ENCODE data around the gene RASA3. TPM values are rescaled to one million over a fixed set of nuclear protein-coding genes. Genes with fewer than 3 reads are reported as not detected.

RASA3 gene
- total and polyA plus RNA-seq, 10 of the 15 experiments (the other 5 are each of a cell fraction or from before 2014, with no cell fraction given), result 0.79 to 33.9 (median 17.6) TPM

- Histone ChIP-seq H3K4me3 (peak overlapping the region; percentile 89), H3K27me3 (replicated peaks in 1 of 2; ENCODE audit: control insufficient read depth in 2 of 2, insufficient read depth in 2 of 2, low read length in 1 of 2) (no peaks in the 10 kb centered on the region), H3K27ac (ENCODE audit: control insufficient read depth, insufficient read depth) (peak overlapping the region; percentile 84), H3K9ac (ENCODE audit: control insufficient read depth, insufficient read depth, low read length) (peak overlapping the region; percentile 73), H3K9me3 (replicated peaks; ENCODE audit: control insufficient read depth, insufficient read depth, low read length) (no peaks in the 10 kb centered on the region; the same call in 2 of the 3 replicates), H3K36me3 (ENCODE audit: control insufficient read depth in 2 of 2, insufficient read depth in 2 of 2, low read length in 1 of 2) (no peaks in the 10 kb centered on the region; a peak in 1 of 4 replicates), H3K79me2 (ENCODE audit: control insufficient read depth, insufficient read depth, low read length) (peaks cover 60% of the 10 kb centered on the region), H4K20me1 (ENCODE audit: control insufficient read depth, insufficient read depth) (no peaks in the 10 kb centered on the region), H3K4me2 (ENCODE audit: control insufficient read depth, insufficient read depth) (peak overlapping the region; percentile 95), H2AFZ (ENCODE audit: control insufficient read depth, low read depth, low read length) (peak overlapping the region; percentile 57), H3K4me1 (ENCODE audit: control insufficient read depth, insufficient read depth, low read length) (peaks cover 43% of the 10 kb centered on the region)
- ChIA-PET RAD21 (ENCODE audit: unreplicated experiment) (interaction anchor here (1.0 to 2.1 kb wide), 4 partner anchors 19 to 63 kb away, joined by 3 to 9 read pairs (median 6); no protein-coding TSS in a partner anchor), CTCF (interaction anchor here (0.6 to 1.6 kb wide), 5 partner anchors 10 to 308 kb away, joined by 3 to 5 read pairs (median 4); no protein-coding TSS in a partner anchor), SMC1A (ENCODE audit: uncharacterized antibody, unreplicated experiment) (interaction anchor here (0.6 to 1.8 kb wide), 5 partner anchors 61 to 102 kb away, joined by 3 to 9 read pairs (median 4); no protein-coding TSS in a partner anchor), POLR2A (interaction anchor here (0.6 to 1.8 kb wide), 5 partner anchors 10 to 1326 kb away, joined by 3 to 7 read pairs (median 4); no protein-coding TSS in a partner anchor)
- intact Hi-C loops (cut with micrococcal nuclease; ENCODE audit: unreplicated experiment) (loop anchor here (1.0 to 5.0 kb wide), 2 partner anchors 62 to 82 kb away; no protein-coding TSS in a partner anchor), in situ Hi-C loops (cut with MboI) (loop anchor here (5.0 kb wide), 1 partner anchor 62 kb away; no protein-coding TSS in a partner anchor)
- no TSS peak for BruUV-seq (replicated peaks)
- DNase-seq (ENCODE audit: low read depth, low spot score), result peak; percentile 81
- 2% methylated on average over 37 of the region's 37 CpGs for WGBS (ENCODE audit: insufficient coverage, insufficient replicate concordance, low lambda C conversion rate, missing lambda C conversion rate)
- ATAC-seq, result peak; percentile 72
- peak; percentile 100 for FAIRE-seq
- TF ChIP-seq, protein P1, sequence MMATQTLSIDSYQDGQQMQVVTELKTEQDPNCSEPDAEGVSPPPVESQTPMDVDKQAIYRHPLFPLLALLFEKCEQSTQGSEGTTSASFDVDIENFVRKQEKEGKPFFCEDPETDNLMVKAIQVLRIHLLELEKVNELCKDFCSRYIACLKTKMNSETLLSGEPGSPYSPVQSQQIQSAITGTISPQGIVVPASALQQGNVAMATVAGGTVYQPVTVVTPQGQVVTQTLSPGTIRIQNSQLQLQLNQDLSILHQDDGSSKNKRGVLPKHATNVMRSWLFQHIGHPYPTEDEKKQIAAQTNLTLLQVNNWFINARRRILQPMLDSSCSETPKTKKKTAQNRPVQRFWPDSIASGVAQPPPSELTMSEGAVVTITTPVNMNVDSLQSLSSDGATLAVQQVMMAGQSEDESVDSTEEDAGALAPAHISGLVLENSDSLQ (IDR thresholded peaks at IDR 0.05), result no peak
- peak; percentile 70 for TF ChIP-seq ATF7 (IDR thresholded peaks at IDR 0.05; ENCODE audit: low read depth)
- TF ChIP-seq PAX5 (IDR thresholded peaks at IDR 0.05; ENCODE audit: borderline replicate concordance, low read depth, low read length), result peak; percentile 88
- TF ChIP-seq SMAD5 (IDR thresholded peaks at IDR 0.05; ENCODE audit: low read depth), result no peak
- peak; percentile 61 for TF ChIP-seq RUNX3 (IDR thresholded peaks at IDR 0.05; ENCODE audit: low read length)
- TF ChIP-seq RAD21 (IDR thresholded peaks at IDR 0.05; ENCODE audit: insufficient read depth, low read depth, low read length), result no peak
- TF ChIP-seq, protein P2, sequence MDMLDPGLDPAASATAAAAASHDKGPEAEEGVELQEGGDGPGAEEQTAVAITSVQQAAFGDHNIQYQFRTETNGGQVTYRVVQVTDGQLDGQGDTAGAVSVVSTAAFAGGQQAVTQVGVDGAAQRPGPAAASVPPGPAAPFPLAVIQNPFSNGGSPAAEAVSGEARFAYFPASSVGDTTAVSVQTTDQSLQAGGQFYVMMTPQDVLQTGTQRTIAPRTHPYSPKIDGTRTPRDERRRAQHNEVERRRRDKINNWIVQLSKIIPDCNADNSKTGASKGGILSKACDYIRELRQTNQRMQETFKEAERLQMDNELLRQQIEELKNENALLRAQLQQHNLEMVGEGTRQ (IDR thresholded peaks at IDR 0.05; ENCODE audit: borderline replicate concordance, low read depth, low read length), result no peak
- peak; percentile 86; the same call in 1 of the 2 replicates for TF ChIP-seq SIN3A (IDR thresholded peaks at IDR 0.05; ENCODE audit: low read depth, low read length)
- peak; percentile 50; the same call in 1 of the 2 replicates for TF ChIP-seq BACH1 (IDR thresholded peaks at IDR 0.05; ENCODE audit: borderline replicate concordance)
- no peak for TF ChIP-seq CBX5 (IDR thresholded peaks at IDR 0.05; ENCODE audit: low read depth)
- peak; percentile 90 for TF ChIP-seq IKZF1 (conservative IDR thresholded peaks at IDR 0.05)
- TF ChIP-seq CREM (IDR thresholded peaks at IDR 0.05; ENCODE audit: low read depth), result peak; percentile 73; the same call in 1 of the 2 replicates
- TF ChIP-seq KLF5 (IDR thresholded peaks at IDR 0.05; ENCODE audit: partially characterized antibody), result no peak
- no peak for TF ChIP-seq ZNF384 (IDR thresholded peaks at IDR 0.05; ENCODE audit: borderline replicate concordance, low read depth, low read length)
- peak; percentile 72 for TF ChIP-seq SPI1 (IDR thresholded peaks at IDR 0.05; ENCODE audit: borderline replicate concordance, insufficient read depth, low read depth, low read length)
- peak; percentile 83 for TF ChIP-seq EED (IDR thresholded peaks at IDR 0.05; ENCODE audit: low read depth)
- TF ChIP-seq SP1 (IDR thresholded peaks at IDR 0.05; ENCODE audit: low read depth, low read length), result peak; percentile 26
- peak; percentile 61 for TF ChIP-seq CREB1 (IDR thresholded peaks at IDR 0.05; ENCODE audit: low read depth)
- peak; percentile 67 for TF ChIP-seq TBL1XR1 (IDR thresholded peaks at IDR 0.05; ENCODE audit: low read depth, low read length)
- peak; percentile 64; the same call in 2 of the 3 replicates for TF ChIP-seq POU2F2 (IDR thresholded peaks at IDR 0.05; ENCODE audit: borderline replicate concordance, low read depth, low read length)
- TF ChIP-seq NFIC (IDR thresholded peaks at IDR 0.05; ENCODE audit: low read depth, low read length), result peak; percentile 49; the same call in 1 of the 2 replicates
- peak; percentile 86; the same call in 1 of the 2 replicates for TF ChIP-seq MTA3 (IDR thresholded peaks at IDR 0.05; ENCODE audit: borderline replicate concordance, low read length)
- no peak; the same call in 1 of the 2 replicates for TF ChIP-seq LARP7 (IDR thresholded peaks at IDR 0.05)
- peak; percentile 42; the same call in 1 of the 2 replicates for TF ChIP-seq IRF4 (IDR thresholded peaks at IDR 0.05; ENCODE audit: low read depth, low read length)
Observed at GRCh38 chr13:114128624-114129522, 3.5 kb downstream of the RASA3 start.

Data from GM12878 (cell line).